M059J (cell line): ENCODE data around the gene ERVK3-1. TPM values are rescaled to one million over a fixed set of nuclear protein-coding genes. Genes with fewer than 3 reads are reported as not detected.
"Not testable (repeated sequence)": the region's sequence is repeated elsewhere in the genome, so short reads cannot be mapped to it uniquely, and the experiment has no call there.

ENCODE experiments used
- DNase-seq: peaks from one replicate; pipeline ENCODE4 v3.0.0-alpha.2; 2012; ENCODE audit warnings: low read depth
- total RNA-seq: library from RNA; depleted of rRNA; stranded (reverse); fragments of >200 nt; shearing (Covaris generic); gene quantifications from 2 replicates; pipeline ENCODE4 v1.2.3, GENCODE V29; 2014

Gene ERVK3-1
- total RNA-seq, 1 experiment from 2014 or later = 90.1 TPM

GRCh38 chr19:58304748-58305064, 471 bp upstream of the ERVK3-1 start:
- no peak for DNase-seq

DNA sequence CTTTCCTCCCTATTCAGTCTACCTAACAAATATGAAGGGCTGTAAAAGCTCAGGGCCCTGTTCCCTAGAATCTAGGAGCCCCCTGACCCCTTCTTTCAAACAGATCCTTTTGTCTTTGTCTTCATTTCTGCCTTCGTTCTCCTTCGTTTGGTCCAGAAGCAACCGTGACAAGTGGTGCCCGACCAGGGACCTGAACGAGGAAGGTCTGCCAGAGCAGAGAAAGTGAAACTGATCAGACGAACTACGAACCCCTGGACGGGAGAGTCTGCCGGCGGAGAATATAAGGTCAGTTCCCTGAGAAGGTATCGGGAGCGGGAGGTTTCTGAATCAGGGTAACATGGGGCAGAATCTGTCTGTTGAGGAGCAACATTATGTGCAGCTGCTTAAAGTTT, 751 bp downstream of the ERVK3-1 start:
- DNase-seq = no peak

- no peak for DNase-seq
These were observed 2.6 kb downstream of the ERVK3-1 start for GRCh38 chr19:58307736-58308135.

DNA sequence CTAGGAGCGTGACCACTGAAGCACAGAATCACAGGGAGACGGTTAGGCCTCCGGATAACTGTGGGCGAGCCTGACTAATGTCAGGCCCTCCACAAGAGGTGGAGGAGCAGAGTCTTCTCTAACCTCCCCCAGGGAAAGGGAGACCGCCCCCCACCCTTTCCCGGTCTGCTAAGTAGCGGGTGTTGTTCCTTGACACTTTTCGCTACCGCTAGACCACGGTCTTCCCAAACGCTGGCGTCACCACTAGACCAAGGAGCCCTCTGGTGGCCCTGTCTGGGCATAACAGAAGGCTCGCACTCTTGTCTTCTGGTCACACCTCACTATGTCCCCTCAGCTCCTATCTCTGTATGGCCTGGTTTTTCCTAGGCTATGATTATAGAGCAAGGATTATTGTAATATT, 5.5 kb downstream of the ERVK3-1 start:
- DNase-seq = not testable (repeated sequence)

DNA sequence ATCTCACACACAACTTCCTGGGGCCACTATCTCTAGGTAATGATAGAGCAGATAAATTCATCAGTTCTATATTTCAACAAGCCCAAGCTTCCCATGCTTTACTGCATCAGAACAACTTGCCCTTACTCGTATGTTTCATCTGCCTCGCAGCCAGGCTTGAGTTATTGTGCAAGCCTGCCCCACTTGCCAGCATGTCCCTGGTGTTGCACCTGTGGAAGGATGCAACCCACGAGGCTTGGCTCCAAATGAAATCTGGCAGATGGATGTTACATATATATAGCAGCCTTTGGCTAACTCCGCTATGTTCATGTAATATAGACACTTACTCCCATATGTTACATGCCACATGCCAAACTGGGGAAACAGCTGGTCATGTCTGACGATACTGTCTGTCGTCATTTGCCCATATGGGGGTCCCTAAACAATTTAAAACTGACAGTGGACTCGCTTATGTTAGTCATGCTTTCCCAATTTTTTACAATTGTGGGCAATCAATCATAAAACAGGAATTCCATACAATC, 6.2 kb downstream of the ERVK3-1 start:
- DNase-seq = no peak

- DNase-seq = no peak
These were observed 10.4 kb downstream of the ERVK3-1 start for GRCh38 chr19:58315580-58315979.

DNA sequence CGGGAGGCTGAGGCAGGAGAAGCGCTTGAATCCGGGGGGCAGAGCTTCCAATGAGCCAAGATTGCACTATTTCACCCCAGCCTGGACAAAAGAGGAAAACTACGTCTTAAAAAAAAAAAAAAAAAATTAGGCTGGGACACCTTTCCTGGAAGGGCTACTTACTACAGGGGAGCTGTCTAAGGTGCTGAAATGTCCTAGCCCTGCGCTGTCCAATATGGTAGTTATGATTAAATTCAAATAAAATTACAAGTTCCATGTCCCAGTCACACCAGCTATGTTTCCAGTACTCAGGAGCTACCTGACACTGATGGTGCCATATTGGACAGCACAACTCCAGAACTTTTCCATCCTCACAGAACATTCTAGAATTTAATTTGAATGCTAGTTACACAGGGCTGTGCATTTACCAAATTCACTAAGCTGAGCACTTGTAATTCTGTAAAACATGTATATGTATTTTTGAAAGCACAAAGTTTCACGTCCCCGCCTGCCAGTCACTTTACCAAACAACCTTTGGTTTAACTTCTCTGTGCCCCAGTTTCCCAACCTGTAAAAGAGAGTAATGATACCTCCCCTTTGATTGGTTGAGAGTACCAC, 12.4 kb downstream of the ERVK3-1 start:
- DNase-seq = peak; percentile 46

DNA sequence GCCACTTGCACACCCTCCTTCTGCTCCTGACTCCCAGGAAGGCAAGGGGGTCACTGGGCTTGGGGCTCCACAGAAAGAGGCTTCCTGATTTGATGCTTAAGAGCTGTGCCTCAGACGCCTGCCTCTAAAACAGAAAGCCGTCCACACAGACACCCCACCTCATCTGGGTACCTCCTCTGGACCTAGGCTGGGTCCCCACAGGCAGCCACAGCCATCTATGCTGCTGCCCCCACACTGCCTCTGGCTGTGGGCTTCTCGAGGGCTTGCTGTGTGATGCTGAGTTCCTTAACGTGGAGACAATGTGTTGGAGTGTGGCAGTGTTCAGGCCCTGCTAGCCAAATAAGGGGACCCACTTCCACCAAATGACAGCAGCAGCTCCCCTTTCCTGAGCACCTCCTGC, 13.1 kb downstream of the ERVK3-1 start:
- DNase-seq = no peak

- DNase-seq = no peak
These were observed 14.1 kb downstream of the ERVK3-1 start for GRCh38 chr19:58319241-58319640.

DNA sequence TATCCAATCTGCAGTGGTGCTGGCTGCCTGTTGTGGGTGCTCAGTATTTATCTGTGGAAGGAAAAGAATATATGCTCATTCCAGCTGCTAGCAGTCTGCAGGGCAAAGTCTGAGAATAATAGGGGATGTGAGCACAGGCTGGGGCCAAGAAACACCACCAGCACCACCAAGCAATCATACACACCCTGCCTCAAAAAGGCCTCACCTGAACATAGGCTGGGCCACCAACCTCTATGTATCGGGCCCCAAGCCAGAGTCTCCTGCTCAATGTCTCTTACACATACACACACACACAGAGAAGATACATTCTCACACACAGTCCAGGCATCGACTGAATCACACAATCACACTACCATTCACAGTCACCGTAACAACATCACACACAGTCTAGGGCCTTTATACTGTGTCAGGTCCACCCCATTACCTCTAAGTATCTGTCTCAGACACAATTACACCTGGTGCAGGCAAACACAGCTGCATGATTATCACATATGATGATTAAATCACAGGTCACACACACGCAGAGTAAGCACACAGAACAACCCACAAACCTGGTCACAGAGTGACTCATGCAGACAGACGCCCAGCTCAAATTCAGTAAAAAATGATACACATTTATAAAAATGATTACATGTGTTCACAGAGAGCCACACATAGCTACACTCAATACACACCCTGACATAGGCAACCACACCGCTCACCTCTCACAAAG, 20.3 kb downstream of the ERVK3-1 start:
- DNase-seq = peak; percentile 28

- DNase-seq = no peak
These were observed 21.3 kb downstream of the ERVK3-1 start for GRCh38 chr19:58326501-58326913.

GRCh38 chr19:58326914-58327726, 21.9 kb downstream of the ERVK3-1 start, which contains the start of gene ZSCAN22:
Gene ZSCAN22 (plus strand): TSS chr19:58326994. CDS start chr19:58334803, 7,809 bp downstream.
- peak; percentile 98 for DNase-seq

DNA sequence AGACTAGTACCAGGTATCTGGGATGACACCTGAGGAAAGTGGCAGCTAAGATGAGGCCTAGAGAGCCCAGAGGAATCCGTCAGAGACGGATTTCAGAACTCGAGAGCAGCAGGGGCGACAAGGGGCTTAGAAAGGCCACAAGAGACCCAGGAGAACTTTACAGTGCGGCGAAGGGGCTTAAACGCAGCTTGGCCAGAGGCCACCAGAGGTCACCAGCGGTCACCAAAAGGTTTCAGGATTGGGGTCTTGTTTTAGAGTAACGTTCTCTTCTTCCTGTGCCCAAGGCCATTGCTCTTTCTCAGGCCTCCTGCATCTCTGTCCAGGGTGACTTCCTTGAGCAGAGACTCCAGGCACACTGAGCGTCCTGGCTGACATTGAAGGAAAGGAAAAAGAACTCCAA, 23.8 kb downstream of the ERVK3-1 start:
- no peak for DNase-seq

- DNase-seq = peak; percentile 71
These were observed 25.3 kb downstream of the ERVK3-1 start for GRCh38 chr19:58330458-58330857.

- no peak for DNase-seq
These were observed 27.5 kb downstream of the ERVK3-1 start for GRCh38 chr19:58332697-58333096.

GRCh38 chr19:58334691-58335249, 29.6 kb downstream of the ERVK3-1 start:
- no peak for DNase-seq

DNA sequence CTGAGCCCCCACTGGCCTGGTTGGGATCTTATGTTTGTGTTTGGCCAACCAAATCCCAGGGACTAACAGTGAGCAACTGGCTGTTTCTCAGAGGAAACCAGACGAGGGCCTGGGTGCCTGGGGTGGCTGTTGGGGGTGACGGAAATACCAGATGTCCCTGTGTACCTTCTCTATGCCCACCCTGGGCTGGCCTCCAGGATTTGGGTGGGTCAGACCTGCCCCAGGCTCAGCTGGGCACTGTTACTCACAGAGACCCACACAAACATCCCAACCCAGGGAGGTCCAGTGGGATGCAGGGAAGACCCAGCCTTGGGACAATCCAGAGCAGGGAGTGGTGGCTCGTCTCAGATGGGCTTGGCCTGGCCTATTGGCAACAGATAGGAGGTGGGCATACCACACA, 30.5 kb downstream of the ERVK3-1 start:
- no peak for DNase-seq

GRCh38 chr19:58336216-58336615, 31.0 kb downstream of the ERVK3-1 start:
- no peak for DNase-seq

- DNase-seq = no peak
These were observed 31.6 kb downstream of the ERVK3-1 start for GRCh38 chr19:58336820-58337219.

- DNase-seq = no peak
These were observed 33.2 kb downstream of the ERVK3-1 start for GRCh38 chr19:58338336-58338735.

GRCh38 chr19:58338825-58339558, 33.8 kb downstream of the ERVK3-1 start:
- peak; percentile 33 for DNase-seq

DNA sequence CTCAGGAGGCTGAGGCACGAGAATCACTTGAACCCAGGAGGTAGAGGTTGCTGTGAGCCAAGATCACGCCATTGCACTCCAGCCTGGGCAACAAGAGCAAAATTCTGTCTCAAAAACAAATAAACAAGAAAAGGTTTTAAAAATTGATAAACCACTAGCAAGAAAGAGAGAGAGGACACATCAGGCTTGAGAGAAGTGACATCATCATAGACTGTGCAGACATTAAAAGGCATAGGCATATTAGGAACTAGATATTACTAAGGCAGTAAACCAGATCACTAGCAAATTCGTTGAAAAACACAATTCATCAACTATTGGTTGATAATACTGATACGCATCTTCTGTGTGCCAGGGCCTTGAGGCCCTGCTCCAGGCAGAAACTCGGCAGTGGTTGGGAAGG, 40.4 kb downstream of the ERVK3-1 start:
- no peak for DNase-seq
